Cardiac muscle cell (in vitro differentiated cells and primary cell): ENCODE data around the gene TLDC2. TPM values are rescaled to one million over a fixed set of nuclear protein-coding genes. Genes with fewer than 3 reads are reported as not detected.

Experiments
- DNase-seq, 2 donors: peaks; one replicate each; pipeline versions ENCODE4 v3.0.0 to v3.0.0-alpha.2; 2010 to 2017; ENCODE audit warnings: low read depth in 1 of 2, low spot score in 1 of 2
- H3K27ac ChIP-seq: fragments of 200-600 bp; sonication (generic); 2 replicates; pipeline ENCODE4 v1.5.1; 2016
- H3K27me3 ChIP-seq: fragments of 200-600 bp; sonication (generic); 2 replicates; pipeline ENCODE4 v1.6.0; 2016; ENCODE audit warnings: control low read depth
- H3K36me3 ChIP-seq: fragments of 200-600 bp; sonication (generic); 2 replicates; pipeline ENCODE4 v1.5.1; 2016; ENCODE audit warnings: control low read depth
- H3K4me1 ChIP-seq: fragments of 200-600 bp; sonication (generic); 2 replicates; pipeline ENCODE4 v1.8.1; 2017; ENCODE audit warnings: low read depth, mild to moderate bottlenecking, mixed run types
- H3K4me3 ChIP-seq: fragments of 200-600 bp; sonication (generic); 2 replicates; pipeline ENCODE4 v1.5.1; 2016; ENCODE audit warnings: mild to moderate bottlenecking
- H3K9me3 ChIP-seq: fragments of 200-600 bp; sonication (generic); 2 replicates; pipeline ENCODE4 v1.5.1; 2017; ENCODE audit warnings: low read depth, mild to moderate bottlenecking, control low read depth
- polyA plus RNA-seq: library from polyadenylated mRNA; unstranded; fragments of >200 nt; fragmentation: Nextera tagmentation; extraction: Ambion mirVana; gene quantifications from 2 replicates; pipeline ENCODE4 v1.2.1, GENCODE V29; 2016
- total RNA-seq: library from RNA; depleted of rRNA; stranded (reverse); fragments of >200 nt; gene quantifications from 2 replicates; pipeline ENCODE4 v1.2.3, GENCODE V29; 2016
- TF ChIP-seq, protein P1 (sequence below): IDR thresholded peaks from 2 replicates; pipeline ENCODE4 v1.5.1; 2012; ENCODE audit warnings: low read depth, mild to moderate bottlenecking, low read length

Gene TLDC2
- total and polyA plus RNA-seq, 2 experiments from 2014 or later, result not detected

DNA sequence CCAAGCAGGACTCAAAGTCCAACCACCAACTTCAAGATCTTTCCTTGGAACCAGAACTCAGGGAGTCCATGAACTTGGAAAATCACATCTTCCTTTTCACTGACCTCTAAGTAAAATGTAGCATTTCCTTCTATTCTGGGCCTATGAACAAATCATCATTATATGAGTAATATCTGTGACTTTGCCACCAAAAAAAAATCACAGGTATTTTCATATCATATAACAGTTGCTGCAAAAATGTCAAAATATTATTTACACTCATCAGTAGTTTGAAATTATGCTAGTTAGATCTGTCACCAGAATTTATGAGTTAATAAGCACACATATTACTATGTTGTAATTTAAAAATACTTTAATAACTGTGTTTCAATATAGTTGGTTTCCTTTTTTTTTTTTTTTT, 27.3 kb upstream of the TLDC2 start:
- Histone ChIP-seq H3K4me3 (no peak overlapping the region), H3K9me3 (no peaks in the 10 kb centered on the region), H3K27me3 (no peaks in the 10 kb centered on the region), H3K27ac (peak overlapping the region; percentile 37), H3K36me3 (no peaks in the 10 kb centered on the region), H3K4me1 (peaks cover 11% of the 10 kb centered on the region)
- TF ChIP-seq, protein P1, sequence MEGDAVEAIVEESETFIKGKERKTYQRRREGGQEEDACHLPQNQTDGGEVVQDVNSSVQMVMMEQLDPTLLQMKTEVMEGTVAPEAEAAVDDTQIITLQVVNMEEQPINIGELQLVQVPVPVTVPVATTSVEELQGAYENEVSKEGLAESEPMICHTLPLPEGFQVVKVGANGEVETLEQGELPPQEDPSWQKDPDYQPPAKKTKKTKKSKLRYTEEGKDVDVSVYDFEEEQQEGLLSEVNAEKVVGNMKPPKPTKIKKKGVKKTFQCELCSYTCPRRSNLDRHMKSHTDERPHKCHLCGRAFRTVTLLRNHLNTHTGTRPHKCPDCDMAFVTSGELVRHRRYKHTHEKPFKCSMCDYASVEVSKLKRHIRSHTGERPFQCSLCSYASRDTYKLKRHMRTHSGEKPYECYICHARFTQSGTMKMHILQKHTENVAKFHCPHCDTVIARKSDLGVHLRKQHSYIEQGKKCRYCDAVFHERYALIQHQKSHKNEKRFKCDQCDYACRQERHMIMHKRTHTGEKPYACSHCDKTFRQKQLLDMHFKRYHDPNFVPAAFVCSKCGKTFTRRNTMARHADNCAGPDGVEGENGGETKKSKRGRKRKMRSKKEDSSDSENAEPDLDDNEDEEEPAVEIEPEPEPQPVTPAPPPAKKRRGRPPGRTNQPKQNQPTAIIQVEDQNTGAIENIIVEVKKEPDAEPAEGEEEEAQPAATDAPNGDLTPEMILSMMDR, result no peak
- no peak for DNase-seq

DNA sequence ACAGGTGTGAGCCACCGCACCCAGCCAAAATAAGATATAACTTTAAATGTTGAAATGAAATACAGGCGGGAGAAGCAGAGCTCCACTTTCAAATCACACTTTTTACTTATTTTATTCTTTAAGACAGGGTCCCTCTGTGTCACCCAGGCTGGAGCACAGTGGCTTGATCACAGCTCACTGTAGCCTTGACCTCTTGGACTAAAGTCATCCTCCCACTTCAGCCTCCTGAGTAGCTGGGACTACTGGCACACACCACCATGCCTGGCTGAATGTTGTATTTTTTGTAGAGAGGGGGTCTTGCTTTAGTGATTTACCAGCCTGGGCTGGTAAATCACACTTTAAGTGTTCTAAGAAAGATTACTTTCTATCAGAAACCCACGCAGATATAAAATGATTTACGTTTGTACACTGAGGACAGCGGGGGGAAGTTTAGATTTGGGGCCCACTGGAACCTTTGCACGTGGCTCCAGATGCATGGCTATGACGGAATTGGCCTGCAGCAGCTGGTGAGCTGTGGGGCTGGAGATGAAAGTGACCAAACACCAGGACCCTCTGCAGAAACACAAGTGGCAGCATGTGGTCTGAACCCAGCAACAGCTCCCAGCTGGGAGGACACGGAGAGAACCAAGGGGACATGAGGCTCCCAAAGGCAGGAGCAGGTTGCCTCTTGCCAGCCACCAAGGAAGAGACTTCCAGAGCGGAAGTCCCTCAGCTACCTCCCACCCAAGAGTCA, 26.4 kb upstream of the TLDC2 start:
- Histone ChIP-seq H3K4me1 (peaks cover 11% of the 10 kb centered on the region), H3K27ac (no peak overlapping the region), H3K36me3 (no peaks in the 10 kb centered on the region), H3K27me3 (no peaks in the 10 kb centered on the region), H3K4me3 (no peak overlapping the region), H3K9me3 (no peaks in the 10 kb centered on the region)
- no peak for DNase-seq
- TF ChIP-seq, protein P1, result no peak

DNA sequence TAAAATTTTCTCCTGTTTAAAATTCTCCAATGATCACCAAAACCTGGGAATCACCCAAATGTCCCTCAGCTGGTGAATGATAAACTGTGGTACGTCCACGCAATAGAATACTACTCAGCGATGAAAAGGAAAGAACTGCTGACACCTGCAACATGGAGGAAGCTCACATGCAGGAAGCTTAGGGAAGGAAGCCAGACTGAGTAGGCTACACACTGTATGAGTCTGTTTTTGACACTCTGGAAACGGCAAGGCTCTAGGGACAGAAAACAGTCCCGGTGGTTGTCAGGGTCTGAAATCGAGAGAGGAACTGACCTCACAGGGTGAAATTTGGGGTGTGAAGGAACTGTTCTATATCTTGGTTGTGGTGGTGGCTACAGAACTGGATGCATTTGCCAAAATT, 25.2 kb upstream of the TLDC2 start:
- no peak overlapping the region for H3K27ac ChIP-seq
- no peaks in the 10 kb centered on the region for H3K9me3 ChIP-seq
- no peaks in the 10 kb centered on the region for H3K27me3 ChIP-seq
- H3K4me3 ChIP-seq, result no peak overlapping the region
- TF ChIP-seq, protein P1, result no peak
- H3K4me1 ChIP-seq, result peaks cover 11% of the 10 kb centered on the region
- no peaks in the 10 kb centered on the region for H3K36me3 ChIP-seq
- DNase-seq, result no peak

DNA sequence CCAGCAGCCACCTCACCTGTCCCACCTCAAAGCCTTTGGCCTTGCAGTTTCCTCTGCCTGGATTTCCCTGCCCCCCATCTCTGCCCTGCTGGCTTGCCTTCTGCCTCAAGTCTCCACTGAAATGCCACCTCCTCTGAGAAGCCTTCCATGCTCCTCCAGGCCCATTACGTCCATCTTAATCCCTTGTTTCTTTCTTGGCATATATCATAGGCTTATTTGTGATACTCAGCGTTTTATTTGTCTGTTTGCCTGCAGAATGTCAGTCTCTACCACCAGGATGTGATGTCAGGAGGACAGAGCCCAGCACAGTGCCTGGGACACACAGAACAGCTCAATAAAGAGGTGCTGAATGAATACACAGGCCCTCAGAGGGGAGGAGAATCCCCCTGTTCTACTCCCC, 24.4 kb upstream of the TLDC2 start:
- no peak for DNase-seq
- TF ChIP-seq, protein P1, result no peak
- Histone ChIP-seq H3K27me3 (no peaks in the 10 kb centered on the region), H3K4me1 (peaks cover 11% of the 10 kb centered on the region), H3K9me3 (no peaks in the 10 kb centered on the region), H3K36me3 (no peaks in the 10 kb centered on the region), H3K4me3 (no peak overlapping the region), H3K27ac (no peak overlapping the region)

DNA sequence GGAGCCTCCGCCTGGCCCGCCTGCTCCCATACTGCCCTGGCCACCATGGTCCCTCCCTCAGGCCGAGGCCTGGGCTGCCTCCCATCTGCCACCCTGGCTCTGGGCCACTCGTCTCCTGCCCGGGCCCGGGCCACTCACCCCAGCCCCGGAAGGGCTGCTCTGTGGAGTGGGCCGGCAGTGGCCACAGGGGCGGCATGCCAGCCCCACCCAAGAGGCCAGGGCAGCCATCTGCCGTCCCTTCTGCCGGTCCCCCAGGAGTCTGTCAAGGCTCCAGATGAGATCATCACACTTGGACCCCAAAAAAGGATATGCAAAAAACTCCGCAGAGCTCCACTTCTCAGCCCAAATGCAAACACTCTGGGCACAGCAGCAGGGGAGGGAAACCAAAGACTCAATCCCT, 23.8 kb upstream of the TLDC2 start:
- Histone ChIP-seq H3K27me3 (no peaks in the 10 kb centered on the region), H3K4me1 (peaks cover 11% of the 10 kb centered on the region), H3K9me3 (no peaks in the 10 kb centered on the region), H3K4me3 (no peak overlapping the region), H3K36me3 (no peaks in the 10 kb centered on the region), H3K27ac (no peak overlapping the region)
- TF ChIP-seq, protein P1, result no peak
- DNase-seq, result no peak
